SK-N-SH (cell line): ENCODE measurements around the gene OGFOD2.

Source experiments
- GABPA ChIP-seq: IDR thresholded peaks from 2 replicates; pipeline ENCODE4 v1.4.0; 2012; ENCODE audit warnings: low read depth, mild to moderate bottlenecking
- POLR2AphosphoS5 ChIP-seq: IDR thresholded peaks from 2 replicates; pipeline ENCODE4 v1.6.1; 2012; ENCODE audit warnings: low read depth, low read length
- RAD21 ChIP-seq: IDR thresholded peaks from 2 replicates; pipeline ENCODE4 v1.6.1; 2012; ENCODE audit warnings: mild to moderate bottlenecking, low read length
- TEAD4 ChIP-seq: IDR thresholded peaks from 2 replicates; pipeline ENCODE4 v1.4.0; 2012; ENCODE audit warnings: mild to moderate bottlenecking, borderline replicate concordance; ENCODE audit not compliant: insufficient read depth

GRCh38 chr12:122997343-122998250, 22.6 kb downstream of the OGFOD2 start:
- TF ChIP-seq POLR2AphosphoS5 = no peak
- TF ChIP-seq RAD21 = no peak
- TF ChIP-seq GABPA = no peak
- no peak for TF ChIP-seq TEAD4
